SU-DHL-6 (cell line): ENCODE results near the gene DIPK1B.

Experiments used
- EZH2phosphoT487 ChIP-seq: fragments of 200-600 bp; sonication (generic), shearing (Covaris generic); conservative IDR thresholded peaks from 2 replicates; pipeline ENCODE4 v1.6.1; 2018; ENCODE audit warnings: mild to moderate bottlenecking, antibody characterized with exemption, low read length, moderate library complexity, mixed read lengths
- TF ChIP-seq, protein P1 (sequence below): fragments of 200-600 bp; sonication (generic); IDR thresholded peaks from one replicate; pipeline ENCODE4 v1.5.1; 2017; ENCODE audit warnings: antibody characterized with exemption, mild to moderate bottlenecking, low read length, moderate library complexity; ENCODE audit not compliant: insufficient read depth, poor library complexity, severe bottlenecking

DNA sequence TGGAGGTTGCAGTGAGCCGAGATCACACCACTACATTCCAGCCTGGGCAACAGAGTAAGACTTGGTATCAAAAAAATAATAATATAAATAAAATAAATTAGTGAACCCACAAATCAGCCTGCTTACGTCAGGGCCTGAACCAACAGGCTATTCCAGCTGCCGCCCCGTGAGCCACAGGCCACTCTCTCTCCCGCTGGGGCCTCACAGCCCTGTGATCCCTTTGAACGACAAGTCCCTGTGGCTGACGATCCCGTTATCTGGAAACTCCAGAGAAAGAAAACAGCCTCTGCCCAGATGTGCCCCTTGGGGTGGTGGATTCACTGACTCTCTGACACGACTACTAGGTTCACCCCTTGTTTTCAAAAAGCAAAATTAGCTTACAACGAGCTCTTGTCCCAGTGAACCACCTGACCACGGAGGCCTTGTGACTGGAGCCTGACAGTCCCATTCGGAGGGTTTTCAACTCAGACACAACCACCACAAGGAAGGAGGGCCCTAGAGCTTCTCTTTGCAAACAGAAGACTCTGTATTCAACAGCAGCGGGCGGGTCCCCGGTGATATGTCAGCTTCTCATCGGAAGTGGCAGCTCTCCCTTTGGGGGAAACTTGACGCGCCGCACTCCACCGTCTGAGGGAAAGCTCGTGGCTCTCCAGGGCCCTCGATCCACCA is 4.4 kb upstream of the DIPK1B start:
- TF ChIP-seq, protein P1, sequence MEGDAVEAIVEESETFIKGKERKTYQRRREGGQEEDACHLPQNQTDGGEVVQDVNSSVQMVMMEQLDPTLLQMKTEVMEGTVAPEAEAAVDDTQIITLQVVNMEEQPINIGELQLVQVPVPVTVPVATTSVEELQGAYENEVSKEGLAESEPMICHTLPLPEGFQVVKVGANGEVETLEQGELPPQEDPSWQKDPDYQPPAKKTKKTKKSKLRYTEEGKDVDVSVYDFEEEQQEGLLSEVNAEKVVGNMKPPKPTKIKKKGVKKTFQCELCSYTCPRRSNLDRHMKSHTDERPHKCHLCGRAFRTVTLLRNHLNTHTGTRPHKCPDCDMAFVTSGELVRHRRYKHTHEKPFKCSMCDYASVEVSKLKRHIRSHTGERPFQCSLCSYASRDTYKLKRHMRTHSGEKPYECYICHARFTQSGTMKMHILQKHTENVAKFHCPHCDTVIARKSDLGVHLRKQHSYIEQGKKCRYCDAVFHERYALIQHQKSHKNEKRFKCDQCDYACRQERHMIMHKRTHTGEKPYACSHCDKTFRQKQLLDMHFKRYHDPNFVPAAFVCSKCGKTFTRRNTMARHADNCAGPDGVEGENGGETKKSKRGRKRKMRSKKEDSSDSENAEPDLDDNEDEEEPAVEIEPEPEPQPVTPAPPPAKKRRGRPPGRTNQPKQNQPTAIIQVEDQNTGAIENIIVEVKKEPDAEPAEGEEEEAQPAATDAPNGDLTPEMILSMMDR, result no peak
- no peak for TF ChIP-seq EZH2phosphoT487
